OCI-LY3 (cell line): ENCODE results near the gene MED15.
"Not testable (repeated sequence)": the region's sequence is repeated elsewhere in the genome, so short reads cannot be mapped to it uniquely, and the experiment has no call there.

Experiments
- H2AFZ ChIP-seq: fragments of 200-600, 300-600 bp; shearing (Covaris generic); 2 replicates; pipeline ENCODE4 v1.6.0; 2014; ENCODE audit warnings: antibody characterized with exemption, low read depth, low read length
- H3K27ac ChIP-seq: fragments of 200-600, 300-600 bp; sonication (generic); 2 replicates; pipeline ENCODE4 v1.5.1; 2014; ENCODE audit warnings: mild to moderate bottlenecking, low read length, moderate library complexity, mixed read lengths
- H3K27me3 ChIP-seq: fragments of 200-600, 300-600 bp; sonication (generic); 2 replicates; pipeline ENCODE4 v1.6.1; 2014; ENCODE audit warnings: low read depth, low read length, mixed read lengths
- H3K36me3 ChIP-seq: fragments of 200-600, 300-600 bp; sonication (generic); replicated peaks from 2 replicates; pipeline ENCODE3; 2014; ENCODE audit warnings: low read depth, low read length, mixed read lengths
- H3K4me1 ChIP-seq: fragments of 300-600, 200-600 bp; sonication (generic); 2 replicates; pipeline ENCODE4 v1.6.1; 2014; ENCODE audit warnings: low read length, mixed read lengths
- H3K4me2 ChIP-seq: fragments of 200-600, 300-600 bp; sonication (generic); 2 replicates; pipeline ENCODE4 v1.6.1; 2014; ENCODE audit warnings: low read length, mixed read lengths
- H3K4me3 ChIP-seq: fragments of 300-600, 200-600 bp; sonication (generic); 2 replicates; pipeline ENCODE4 v1.5.1; 2014; ENCODE audit warnings: antibody characterized with exemption, mild to moderate bottlenecking, low read length, moderate library complexity
- H3K79me2 ChIP-seq: fragments of 300-600, 200-600 bp; shearing (Covaris generic); 2 replicates; pipeline ENCODE4 v1.6.1; 2014; ENCODE audit warnings: mild to moderate bottlenecking, low read length, mixed read lengths
- H3K9ac ChIP-seq: fragments of 300-600, 200-600 bp; shearing (Covaris generic); 2 replicates; pipeline ENCODE4 v1.6.0; 2014; ENCODE audit warnings: mild to moderate bottlenecking, low read length, moderate library complexity
- H3K9me3 ChIP-seq: fragments of 200-600, 300-600 bp; shearing (Covaris generic); 2 replicates; pipeline ENCODE4 v1.6.1; 2014; ENCODE audit warnings: low read length, mixed read lengths; ENCODE audit not compliant: insufficient read depth
- H4K20me1 ChIP-seq: fragments of 200-600, 300-600 bp; sonication (generic); 2 replicates; pipeline ENCODE4 v1.6.1; 2016; ENCODE audit warnings: low read length, mixed read lengths; ENCODE audit not compliant: insufficient read depth
- CTCF ChIP-seq: fragments of 200-600, 300-600 bp; sonication (generic); IDR thresholded peaks from 2 replicates; pipeline ENCODE4 v1.5.1; 2014; ENCODE audit warnings: antibody characterized with exemption, low read length, low read depth
- EZH2phosphoT487 ChIP-seq: fragments of 200-600 bp; shearing (Covaris generic); IDR thresholded peaks from 2 replicates; pipeline ENCODE4 v1.6.1; 2018; ENCODE audit warnings: antibody characterized with exemption, mixed run types, low read depth

Gene MED15

GRCh38 chr22:20590477-20591294 lies 83.3 kb downstream of the MED15 start:
- H3K4me3 ChIP-seq: no peak overlapping the region
- no peak overlapping the region for H3K9ac ChIP-seq
- H4K20me1 ChIP-seq: no peaks in the 10 kb centered on the region
- H3K36me3 ChIP-seq: peaks cover 4% of the 10 kb centered on the region
- no peak for TF ChIP-seq CTCF
- no peak for TF ChIP-seq EZH2phosphoT487
- H3K27me3 ChIP-seq: no peaks in the 10 kb centered on the region; the same call in 1 of the 2 replicates
- no peak overlapping the region for H3K27ac ChIP-seq
- H2AFZ ChIP-seq: no peak overlapping the region
- H3K9me3 ChIP-seq: no peaks in the 10 kb centered on the region
- no peak overlapping the region for H3K4me2 ChIP-seq
- no peaks in the 10 kb centered on the region for H3K4me1 ChIP-seq
- H3K79me2 ChIP-seq: no peaks in the 10 kb centered on the region

- Histone ChIP-seq H3K79me2 (no peaks in the 10 kb centered on the region), H2AFZ (no peak overlapping the region), H3K36me3 (no peaks in the 10 kb centered on the region), H3K9ac (no peak overlapping the region), H3K27ac (no peak overlapping the region), H4K20me1 (no peaks in the 10 kb centered on the region), H3K9me3 (no peaks in the 10 kb centered on the region), H3K27me3 (peaks cover 3% of the 10 kb centered on the region; the same call in 1 of the 2 replicates), H3K4me2 (no peak overlapping the region), H3K4me1 (no peaks in the 10 kb centered on the region), H3K4me3 (no peak overlapping the region)
- no peak for TF ChIP-seq CTCF
- no peak for TF ChIP-seq EZH2phosphoT487
These were observed 83.9 kb downstream of the MED15 start for GRCh38 chr22:20591295-20591645.

- Histone ChIP-seq H3K79me2 (no peaks in the 10 kb centered on the region), H3K36me3 (no peaks in the 10 kb centered on the region), H2AFZ (no peak overlapping the region), H3K4me3 (no peak overlapping the region), H4K20me1 (no peaks in the 10 kb centered on the region), H3K4me2 (no peak overlapping the region), H3K27me3 (peaks cover 3% of the 10 kb centered on the region; the same call in 1 of the 2 replicates), H3K4me1 (no peaks in the 10 kb centered on the region), H3K9ac (no peak overlapping the region), H3K27ac (no peak overlapping the region), H3K9me3 (no peaks in the 10 kb centered on the region)
- TF ChIP-seq CTCF: no peak
- TF ChIP-seq EZH2phosphoT487: no peak
These were observed 84.4 kb downstream of the MED15 start for GRCh38 chr22:20591660-20592310.

- not testable (repeated sequence) for H3K9ac ChIP-seq, H3K36me3 ChIP-seq, H3K79me2 ChIP-seq, H3K27ac ChIP-seq, H3K4me2 ChIP-seq, H4K20me1 ChIP-seq, H2AFZ ChIP-seq, H3K9me3 ChIP-seq, H3K27me3 ChIP-seq, H3K4me3 ChIP-seq, H3K4me1 ChIP-seq
These were observed 86.6 kb downstream of the MED15 start for GRCh38 chr22:20594038-20594437.

- not testable (repeated sequence) for H3K9me3 ChIP-seq, H3K4me2 ChIP-seq
These were observed 87.1 kb downstream of the MED15 start for GRCh38 chr22:20594486-20594885.

More at GRCh38 chr22:20594486-20594885, 87.1 kb downstream of the MED15 start:
- H3K27me3 ChIP-seq, H3K9ac ChIP-seq, H3K4me1 ChIP-seq, H3K27ac ChIP-seq, H3K4me3 ChIP-seq, H3K79me2 ChIP-seq, H4K20me1 ChIP-seq, H2AFZ ChIP-seq, H3K36me3 ChIP-seq: not testable (repeated sequence)
